Hypothalamus (tissue), 51 donors: ENCODE results near the gene XRCC4.

Source experiments
- DNase-seq, 51 donors: peaks; one replicate each; lab custom pipeline; 2025; lab: John Stamatoyannopoulos, UW

XRCC4 gene

DNA sequence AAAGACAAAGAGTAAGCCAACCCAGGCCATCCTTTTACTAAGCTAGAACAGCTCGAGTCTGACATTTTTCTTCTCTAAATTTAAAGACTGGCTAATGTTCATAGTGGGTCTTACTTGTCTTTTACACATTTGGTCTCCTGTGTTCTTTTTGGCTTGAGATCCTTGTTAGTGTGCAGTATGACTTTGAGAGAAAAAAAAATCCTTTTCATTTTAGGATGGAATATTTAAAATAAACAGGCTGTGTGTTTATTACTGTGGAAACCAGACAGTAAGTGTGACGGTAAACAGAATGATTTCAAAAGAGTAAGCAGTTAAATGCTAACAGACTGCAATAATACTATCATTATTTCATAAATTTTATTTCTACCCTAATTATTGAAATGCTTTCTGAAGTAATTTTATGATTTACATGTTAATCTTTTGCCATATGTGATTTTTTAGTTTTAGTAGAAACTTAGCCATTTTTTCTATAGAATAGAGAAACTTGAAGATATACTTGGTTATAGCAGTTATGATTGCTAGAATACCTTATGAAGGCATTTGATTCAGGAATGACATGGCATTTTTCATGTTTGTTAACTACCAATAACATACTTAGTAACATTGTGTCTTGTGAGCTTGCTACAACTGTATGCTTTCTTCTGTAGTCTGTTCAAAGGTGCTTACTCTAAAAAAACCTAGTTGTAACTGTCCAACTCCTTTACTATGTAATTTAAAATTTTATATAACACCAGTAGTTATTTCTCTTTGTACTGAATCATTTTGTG lies 92.4 kb downstream of the XRCC4 start:
- DNase-seq: no peak

- no peak for DNase-seq
These were observed 94.7 kb downstream of the XRCC4 start for GRCh38 chr5:83172011-83172410.

GRCh38 chr5:83172655-83173054 lies 95.3 kb downstream of the XRCC4 start:
- DNase-seq: no peak

DNA sequence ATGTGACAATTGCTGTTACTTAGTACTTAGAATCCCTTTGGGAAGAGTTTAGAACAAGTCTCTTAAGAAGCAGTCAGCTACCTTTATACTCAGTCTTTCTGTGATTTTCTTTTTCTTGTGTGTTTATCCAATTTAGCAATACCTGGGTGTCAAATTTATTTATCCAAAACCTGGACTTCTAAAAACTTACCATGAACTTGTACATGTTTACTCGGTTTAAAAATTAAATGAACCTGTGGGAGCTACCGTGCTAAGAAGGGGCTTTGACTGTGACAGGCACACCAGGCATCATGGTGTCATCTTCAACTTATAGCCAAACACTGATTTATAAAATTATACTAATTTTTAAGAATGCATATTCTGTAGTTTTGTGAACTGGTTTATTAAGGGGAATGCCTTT lies 96.5 kb downstream of the XRCC4 start:
- DNase-seq: no peak

DNA sequence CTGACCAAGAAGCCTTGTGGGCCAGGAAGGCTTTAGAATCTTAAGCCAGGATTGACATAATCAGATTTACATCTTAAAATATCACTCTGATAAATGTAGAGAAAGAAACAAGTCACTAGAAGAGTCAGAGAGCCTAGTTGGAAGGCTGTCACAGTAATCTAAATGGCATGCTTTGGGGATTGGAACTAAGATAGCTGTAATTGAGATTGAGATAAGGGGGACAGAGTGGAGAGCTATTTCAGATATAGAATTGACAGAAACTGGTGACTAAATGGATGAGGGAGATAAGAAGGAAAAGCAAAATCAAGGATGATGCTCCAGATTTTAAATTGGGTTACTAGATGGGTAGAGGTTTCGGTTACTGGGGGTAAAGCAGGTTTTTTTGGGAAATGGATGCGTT lies 100.5 kb downstream of the XRCC4 start:
- no peak for DNase-seq

DNA sequence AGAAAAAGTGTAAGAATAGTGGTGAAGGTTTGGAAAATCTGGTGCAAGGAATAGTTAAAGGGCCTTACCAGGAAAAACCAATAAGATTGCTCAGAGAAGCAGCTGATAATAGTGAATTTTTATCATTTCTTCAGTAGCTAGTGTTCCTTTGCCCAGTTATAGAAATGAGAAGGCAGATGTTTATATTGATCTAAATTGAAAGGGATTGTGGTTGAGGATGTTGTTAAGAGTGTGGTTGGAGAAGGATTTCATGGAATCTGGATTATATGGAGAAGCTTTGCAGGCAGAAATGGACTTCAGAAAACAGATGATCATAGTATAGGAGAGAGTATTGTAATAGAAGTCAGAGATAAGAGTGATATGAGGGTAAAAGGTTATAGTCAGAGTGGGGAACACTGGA lies 102.6 kb downstream of the XRCC4 start:
- DNase-seq: no peak

GRCh38 chr5:83184534-83184933 lies 107.2 kb downstream of the XRCC4 start:
- DNase-seq: no peak

- DNase-seq: no peak
These were observed 115.6 kb downstream of the XRCC4 start for GRCh38 chr5:83192947-83193346.

- DNase-seq: no peak
These were observed 120.1 kb downstream of the XRCC4 start for GRCh38 chr5:83197326-83197967.

DNA sequence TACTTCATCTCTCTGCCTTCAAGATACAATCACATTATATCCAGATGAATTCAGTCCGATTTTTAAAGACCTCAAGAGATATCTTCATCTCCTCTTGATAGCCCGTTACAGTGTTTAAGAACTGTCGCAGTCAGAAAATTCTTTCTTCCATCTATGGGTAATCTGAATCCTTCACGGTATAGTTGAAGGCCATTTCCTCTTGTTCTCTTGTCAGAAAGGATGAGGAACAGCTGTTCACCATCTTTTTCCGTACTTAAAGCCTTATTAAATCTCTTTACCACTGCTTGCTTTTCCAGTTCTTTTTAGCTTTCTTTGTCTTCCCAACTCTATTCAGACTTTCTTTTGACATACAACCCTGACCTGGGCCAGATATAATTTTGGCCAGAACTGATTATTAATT lies 121.8 kb downstream of the XRCC4 start:
- DNase-seq: no peak

DNA sequence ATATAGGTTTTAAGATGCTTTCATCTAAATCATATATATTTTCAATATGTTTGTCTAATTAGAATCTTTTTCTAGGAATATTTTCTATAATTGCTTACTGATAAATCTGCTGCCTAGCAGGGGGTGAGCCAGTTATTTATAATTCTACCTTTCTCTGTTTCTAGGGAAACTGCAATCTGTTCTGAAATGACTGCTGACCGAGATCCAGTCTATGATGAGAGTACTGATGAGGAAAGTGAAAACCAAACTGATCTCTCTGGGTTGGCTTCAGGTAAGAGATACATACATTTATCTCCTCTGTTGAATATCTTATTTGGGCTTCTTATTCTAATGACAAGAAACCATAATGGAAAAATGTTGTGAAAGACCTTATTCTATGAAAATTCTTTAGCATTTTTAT lies 127.3 kb downstream of the XRCC4 start:
- DNase-seq: no peak

GRCh38 chr5:83209963-83210362 lies 132.6 kb downstream of the XRCC4 start:
- DNase-seq: no peak

- no peak for DNase-seq
These were observed 141.7 kb downstream of the XRCC4 start for GRCh38 chr5:83219077-83219476.

DNA sequence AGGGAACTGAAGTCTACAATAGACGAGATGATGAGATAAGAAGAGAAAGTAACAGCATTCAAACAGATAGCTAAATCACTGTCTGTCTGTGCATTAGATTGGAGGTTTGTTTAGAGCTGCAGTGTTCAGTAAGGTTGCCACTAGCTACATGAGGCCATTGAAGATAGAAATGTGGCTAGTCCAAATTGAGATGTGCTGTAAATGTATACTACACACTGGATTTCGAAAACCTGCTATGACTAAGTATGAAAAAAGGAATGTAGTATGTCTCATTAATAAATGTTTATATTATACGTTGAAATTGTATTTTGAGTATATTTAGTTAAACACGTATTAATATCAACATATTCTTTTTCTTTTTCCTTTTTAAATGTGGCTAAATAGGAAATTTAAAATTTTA lies 142.1 kb downstream of the XRCC4 start:
- DNase-seq: no peak

DNA sequence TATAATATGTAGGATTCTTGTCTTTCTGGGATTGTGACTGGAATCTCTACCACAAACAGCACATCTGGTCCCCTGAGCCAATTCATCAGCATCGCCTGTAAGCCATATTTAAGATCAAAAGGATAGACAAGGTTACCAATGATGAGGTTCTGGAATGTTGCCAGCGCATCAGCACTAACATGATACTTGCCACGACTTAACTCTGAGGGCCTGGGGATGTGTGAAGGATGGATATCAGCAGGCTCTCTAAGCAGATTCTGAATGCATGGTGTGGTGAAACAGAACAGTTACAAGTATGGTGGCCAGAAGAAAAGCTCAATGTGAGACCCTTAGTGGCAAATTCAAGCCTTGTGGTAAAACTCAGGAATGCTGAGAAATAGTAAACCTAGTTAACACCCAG lies 143.0 kb downstream of the XRCC4 start:
- DNase-seq: no peak

GRCh38 chr5:83222906-83223305 lies 145.6 kb downstream of the XRCC4 start:
- no peak for DNase-seq

GRCh38 chr5:83227611-83228010 lies 150.3 kb downstream of the XRCC4 start:
- no peak for DNase-seq

GRCh38 chr5:83230511-83230910 lies 153.2 kb downstream of the XRCC4 start:
- no peak for DNase-seq

DNA sequence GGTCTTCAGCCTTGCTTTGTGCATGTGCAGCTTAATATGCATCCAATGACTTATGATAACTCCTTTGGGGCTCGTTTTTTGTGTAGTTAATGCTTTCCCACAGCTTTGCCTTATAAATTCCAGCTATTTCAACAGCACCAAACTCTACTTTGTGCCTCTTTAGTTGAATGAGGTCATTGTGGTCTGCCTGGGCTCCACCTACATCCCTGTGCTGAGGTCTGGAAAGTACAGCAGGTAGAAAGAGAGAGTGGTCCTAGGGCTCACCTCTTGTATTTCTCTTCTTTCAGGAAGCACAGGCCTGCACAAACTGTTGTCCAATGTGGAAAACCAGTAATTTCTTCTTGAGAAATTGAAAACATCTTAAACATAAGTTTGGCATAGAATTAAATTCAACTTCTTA lies 167.2 kb downstream of the XRCC4 start:
- DNase-seq: no peak

DNA sequence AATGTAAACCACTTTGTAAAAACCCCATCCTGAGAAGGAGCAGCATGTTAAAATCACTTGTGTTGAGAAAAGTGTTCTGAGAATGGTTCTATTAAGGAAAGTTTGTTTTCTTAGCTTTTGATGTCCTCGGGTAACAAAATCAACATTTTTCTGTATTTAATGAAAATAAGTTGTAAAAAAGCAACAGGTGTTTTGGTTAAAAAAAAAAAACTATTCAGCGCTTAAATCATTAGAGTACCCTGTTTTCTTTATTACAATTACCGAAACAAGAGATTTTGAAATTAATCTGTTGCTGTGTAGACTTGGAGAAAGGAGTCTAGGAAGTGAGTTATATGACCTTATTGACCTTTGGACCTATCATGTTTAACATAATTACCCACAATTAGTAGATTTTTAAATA lies 167.7 kb downstream of the XRCC4 start:
- DNase-seq: no peak

- DNase-seq: no peak
These were observed 168.7 kb downstream of the XRCC4 start for GRCh38 chr5:83246071-83246470.

DNA sequence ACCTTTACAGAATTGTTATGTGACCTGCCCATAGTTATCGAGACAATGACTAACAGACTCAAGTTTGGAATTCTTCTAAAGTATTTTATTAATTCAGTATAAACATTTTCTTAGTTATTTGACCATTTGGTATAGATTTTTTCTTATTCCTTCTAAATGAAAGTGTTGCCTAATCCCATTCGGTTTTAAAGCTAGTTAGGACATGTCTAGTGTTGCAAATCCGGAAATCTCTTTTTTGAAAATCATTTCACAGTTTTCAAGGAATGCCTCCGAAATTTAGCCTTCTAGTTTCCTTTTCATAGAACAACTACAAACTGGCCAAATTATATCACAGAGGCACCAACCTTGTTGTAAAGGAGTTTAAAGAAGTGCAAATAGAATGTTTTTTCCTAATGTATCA lies 171.8 kb downstream of the XRCC4 start:
- no peak for DNase-seq

DNA sequence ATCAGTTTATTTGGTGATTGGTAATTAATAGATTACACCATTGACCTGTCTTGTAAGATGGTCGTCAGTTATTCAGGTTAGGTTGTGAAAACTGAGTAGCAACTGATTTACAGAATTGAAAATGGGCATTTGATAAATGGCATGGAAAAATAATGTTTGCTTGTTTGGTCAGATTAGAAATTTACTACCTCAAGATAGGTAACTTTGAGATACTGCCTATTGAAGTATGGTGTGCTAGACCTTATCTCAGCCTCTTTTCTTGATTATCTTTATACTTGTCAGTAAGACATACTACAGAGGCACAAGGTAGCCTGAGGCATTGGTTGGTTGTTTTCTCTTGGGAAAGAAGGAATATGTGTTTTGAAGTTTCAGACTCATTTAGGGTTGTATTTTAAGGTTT lies 174.5 kb downstream of the XRCC4 start:
- DNase-seq: no peak
